Stimulated activated CD4-positive, alpha-beta T cell treated with anti-CD3 and anti-CD28 coated beads, Interleukin-12 subunit alpha, Interleukin-12 subunit beta, amount 100 ng/mL, for 48 hours (primary cell): ENCODE data around the gene PRSS21.

Experiments
- DNase-seq, 3 donors: peaks; one replicate each; pipeline ENCODE4 v3.0.0-alpha.2; 2020; ENCODE audit warnings: low read depth in 2 of 3, low spot score in 1 of 3

PRSS21 gene

DNA sequence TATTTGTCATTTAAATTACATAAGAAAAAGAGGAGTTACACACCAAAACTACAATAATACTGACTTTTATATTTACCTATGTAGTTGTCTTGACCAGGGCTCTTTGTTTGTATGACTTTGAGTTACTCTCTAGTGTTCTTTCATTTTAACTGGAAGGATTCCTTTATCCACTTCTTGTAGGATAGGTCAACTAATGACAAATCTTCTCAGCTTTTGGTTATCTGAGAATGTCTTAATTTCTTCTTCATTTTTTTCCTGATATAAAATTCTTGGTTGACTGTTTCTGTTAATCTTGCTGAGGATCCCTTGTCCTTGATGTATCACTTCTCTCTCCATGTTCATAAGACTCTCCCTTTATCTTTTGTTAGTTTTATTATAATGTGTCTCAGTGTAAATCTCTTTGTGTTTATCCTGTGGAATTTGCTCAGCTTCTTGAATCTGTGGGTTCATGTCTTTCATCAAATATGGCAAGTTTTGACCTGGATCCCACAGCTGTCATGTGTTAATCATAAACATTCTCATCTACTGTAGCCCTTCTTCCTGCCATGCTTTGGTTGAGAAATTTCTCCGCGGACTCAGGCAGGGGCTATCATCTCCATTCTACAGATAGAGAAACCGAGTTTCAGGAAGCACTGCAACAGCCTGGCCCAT is 13.4 kb upstream of the PRSS21 start:
- DNase-seq = no peak

DNA sequence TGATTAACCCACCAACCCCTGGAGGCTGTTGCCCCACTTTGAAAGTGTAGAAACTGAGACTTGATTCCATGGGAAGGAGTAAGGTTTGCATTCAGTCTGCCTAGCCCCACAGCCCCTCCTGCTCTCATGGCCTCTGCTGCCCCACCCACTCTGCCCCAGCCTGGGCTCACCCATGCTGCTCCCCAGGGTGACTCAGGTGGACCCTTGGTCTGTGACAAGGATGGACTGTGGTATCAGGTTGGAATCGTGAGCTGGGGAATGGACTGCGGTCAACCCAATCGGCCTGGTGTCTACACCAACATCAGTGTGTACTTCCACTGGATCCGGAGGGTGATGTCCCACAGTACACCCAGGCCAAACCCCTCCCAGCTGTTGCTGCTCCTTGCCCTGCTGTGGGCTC is 12.3 kb upstream of the PRSS21 start:
- no peak for DNase-seq

- no peak for DNase-seq
These were observed 10.8 kb upstream of the PRSS21 start for GRCh38 chr16:2806286-2806685.

GRCh38 chr16:2808181-2808580 is 8.9 kb upstream of the PRSS21 start:
- no peak for DNase-seq

GRCh38 chr16:2809149-2809760 is 7.8 kb upstream of the PRSS21 start:
- no peak for DNase-seq

GRCh38 chr16:2810651-2811050 is 6.4 kb upstream of the PRSS21 start:
- no peak for DNase-seq

DNA sequence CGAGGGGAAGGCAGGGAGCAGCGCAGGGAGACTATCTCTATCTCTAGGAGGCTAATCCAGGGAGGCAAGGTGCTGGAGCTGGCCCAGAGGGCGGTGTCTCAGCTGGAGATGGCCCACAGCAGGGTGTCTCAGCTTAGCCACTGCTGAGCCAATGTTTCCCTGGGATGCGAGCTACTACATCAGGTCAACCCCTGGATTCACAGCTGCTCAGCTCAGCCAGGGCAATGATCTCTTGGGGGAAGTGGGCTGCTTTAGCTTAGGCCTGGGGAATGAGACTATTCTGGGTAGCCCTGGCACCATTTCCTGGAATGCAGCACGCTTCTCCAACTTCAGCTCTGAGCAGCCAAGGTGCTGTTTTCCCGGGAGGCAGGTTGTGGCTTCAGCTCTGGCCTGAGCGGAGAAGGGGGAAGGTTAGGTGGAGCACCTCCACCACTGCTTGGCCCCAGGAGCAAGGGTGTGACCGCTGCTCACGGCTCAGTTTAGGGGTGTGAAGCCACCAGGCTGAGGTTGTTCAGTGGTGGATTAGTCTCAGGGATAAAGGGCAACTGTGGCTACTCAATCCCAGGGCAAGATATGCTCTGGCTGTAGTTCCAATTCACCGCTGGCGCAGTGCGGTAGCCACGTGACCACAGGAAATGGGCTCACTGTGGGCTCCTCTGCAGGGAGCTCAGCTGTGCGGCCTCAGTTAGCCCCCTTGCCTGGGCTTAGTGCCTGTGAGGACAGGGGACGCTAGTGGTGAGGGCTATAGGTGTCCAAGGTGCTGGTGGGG is 5.2 kb upstream of the PRSS21 start:
- no peak for DNase-seq

GRCh38 chr16:2813771-2814221 is 3.2 kb upstream of the PRSS21 start:
- DNase-seq = no peak

- DNase-seq = no peak
These were observed 2.3 kb upstream of the PRSS21 start for GRCh38 chr16:2814551-2815298.

DNA sequence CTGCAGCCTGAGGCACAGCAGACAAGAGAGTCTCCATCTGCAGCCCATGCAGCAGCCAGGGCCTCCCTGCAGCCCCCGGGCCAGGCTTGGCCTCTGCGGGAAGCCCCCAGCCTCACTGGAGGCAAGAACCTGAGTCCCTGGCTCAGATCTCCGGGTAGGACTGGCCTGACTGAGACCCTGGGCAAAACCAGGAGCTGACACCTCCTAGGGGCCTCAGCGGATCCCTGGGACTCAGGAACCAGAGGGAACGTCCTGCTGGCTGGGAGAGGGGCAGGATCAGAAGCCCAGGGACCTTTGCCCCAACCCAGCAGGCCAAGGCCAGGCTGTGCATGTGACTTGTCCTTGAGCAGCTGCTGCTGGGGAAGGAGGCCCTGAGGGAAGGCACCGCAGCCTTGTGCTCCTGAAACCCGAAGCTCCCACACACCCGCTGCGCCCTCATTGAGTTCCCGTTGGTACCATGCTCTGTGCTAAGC is 1.7 kb upstream of the PRSS21 start:
- DNase-seq = no peak

DNA sequence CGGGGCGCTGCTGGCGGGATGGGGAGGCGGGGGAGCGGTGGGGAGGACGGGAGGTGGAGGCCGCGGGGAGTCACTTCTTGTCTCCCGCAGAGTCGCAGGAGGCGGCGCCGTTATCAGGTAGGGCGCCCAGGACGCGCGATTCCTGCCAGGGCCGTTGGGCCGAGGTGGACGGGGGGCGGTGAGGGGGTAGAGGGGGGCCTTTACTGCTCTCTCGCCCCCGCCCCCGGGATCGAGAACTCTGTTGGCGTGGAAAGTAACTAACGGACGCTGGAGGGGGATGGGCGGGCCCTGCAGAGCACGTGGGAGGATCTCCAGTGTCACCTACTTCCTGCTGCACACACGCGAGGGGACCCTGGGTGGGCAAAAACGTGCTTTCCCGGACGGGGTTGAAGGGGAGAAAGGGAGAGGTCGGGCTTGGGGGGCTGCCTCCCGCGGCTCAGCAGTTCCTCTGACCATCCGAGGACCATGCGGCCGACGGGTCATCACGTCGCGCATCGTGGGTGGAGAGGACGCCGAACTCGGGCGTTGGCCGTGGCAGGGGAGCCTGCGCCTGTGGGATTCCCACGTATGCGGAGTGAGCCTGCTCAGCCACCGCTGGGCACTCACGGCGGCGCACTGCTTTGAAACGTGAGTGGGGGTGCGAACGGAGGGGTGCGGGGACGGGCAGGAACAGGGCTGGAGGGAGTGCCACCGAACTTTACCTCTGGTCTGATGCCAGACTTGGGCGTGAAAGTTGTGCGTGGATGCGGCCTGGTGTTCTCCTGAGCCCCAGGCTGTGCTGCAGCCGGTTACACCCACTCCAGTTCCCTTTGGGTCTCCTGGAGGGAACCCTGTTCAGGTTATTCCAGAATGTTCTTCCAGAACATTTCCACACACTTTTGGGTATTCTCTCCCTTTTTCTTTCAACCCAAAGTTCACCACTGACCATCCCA is 569 bp downstream of the PRSS21 start:
- no peak for DNase-seq

- no peak for DNase-seq
These were observed 1.3 kb downstream of the PRSS21 start for GRCh38 chr16:2818272-2818876.

DNA sequence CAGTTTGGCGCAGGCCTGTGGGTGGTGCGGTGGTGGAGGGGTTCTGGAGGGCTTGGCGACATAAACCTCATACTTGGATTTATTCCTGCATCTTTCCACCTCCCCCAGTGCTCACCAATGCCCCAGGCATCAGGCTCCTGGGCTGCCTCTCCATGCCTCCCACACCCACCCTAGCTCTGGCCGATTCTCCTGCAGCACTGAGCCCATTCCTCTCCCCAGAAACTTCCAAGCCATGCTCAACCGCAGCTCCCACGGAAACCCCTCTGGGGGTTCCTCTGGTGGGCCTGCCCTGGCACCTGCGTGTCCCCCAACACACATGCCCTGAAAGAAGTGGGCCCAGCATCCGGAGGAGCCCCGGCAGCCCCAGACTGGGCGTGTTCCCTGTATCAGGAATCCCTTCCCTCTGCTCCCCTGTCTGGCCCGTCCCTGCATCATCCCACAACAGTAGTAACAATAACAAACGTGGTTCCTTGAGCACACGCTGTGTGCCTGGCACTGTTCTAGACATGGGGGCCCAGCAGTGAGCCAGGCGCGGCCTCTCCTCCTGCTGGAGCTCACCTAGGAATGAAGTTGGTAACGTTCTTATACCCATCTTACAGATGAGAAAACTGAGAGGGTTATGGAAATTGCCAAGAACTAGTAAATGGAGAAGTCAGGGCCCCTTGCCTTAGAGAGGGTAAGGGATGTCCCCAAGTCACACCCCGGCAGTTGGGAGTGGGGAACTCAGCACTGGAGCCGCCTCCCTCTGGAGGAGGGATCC is 2.3 kb downstream of the PRSS21 start:
- no peak for DNase-seq

- no peak for DNase-seq
These were observed 3.1 kb downstream of the PRSS21 start for GRCh38 chr16:2819939-2820835.

GRCh38 chr16:2820836-2821486 is 3.9 kb downstream of the PRSS21 start:
- DNase-seq = no peak

DNA sequence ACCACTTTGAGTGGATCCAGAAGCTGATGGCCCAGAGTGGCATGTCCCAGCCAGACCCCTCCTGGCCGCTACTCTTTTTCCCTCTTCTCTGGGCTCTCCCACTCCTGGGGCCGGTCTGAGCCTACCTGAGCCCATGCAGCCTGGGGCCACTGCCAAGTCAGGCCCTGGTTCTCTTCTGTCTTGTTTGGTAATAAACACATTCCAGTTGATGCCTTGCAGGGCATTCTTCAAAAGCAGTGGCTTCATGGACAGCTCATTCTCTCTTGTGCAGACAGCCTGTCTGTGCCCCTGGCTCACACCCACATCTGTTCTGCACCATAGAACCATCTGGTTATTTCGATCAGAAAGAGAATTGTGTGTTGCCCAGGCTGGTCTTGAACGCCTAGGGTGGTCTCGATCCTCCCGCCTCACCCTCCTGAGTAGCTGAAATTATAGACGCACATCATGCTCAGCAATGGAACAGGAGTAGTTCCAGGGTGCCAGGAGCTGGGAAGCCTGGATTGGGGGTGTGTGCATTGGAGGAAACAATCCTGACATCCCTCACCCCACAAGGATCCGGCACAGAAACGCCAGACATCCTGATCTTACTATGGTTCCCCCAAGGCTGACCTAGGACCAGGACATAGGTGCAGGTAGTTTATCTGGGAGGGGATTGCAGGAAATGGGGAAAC is 4.6 kb downstream of the PRSS21 start:
- DNase-seq = no peak

DNA sequence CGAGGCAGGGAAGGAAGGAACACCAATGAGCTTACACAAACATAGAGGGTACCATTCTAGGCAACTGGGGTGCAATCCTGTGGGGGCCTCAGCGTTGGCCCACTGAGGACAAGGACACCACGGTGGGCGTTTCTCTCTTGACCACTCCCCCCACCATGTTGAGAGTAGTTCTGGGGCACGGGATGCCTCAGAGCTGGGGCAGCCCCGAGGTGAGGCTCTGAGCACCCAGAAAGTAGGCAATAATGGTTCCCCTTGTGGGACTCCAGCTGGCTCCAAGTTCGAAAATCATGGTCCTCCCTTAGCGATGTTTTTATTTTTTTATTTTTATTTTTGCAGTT is 5.1 kb downstream of the PRSS21 start:
- no peak for DNase-seq
